ENCODE measurements around the gene ADAMTSL1.

DNA sequence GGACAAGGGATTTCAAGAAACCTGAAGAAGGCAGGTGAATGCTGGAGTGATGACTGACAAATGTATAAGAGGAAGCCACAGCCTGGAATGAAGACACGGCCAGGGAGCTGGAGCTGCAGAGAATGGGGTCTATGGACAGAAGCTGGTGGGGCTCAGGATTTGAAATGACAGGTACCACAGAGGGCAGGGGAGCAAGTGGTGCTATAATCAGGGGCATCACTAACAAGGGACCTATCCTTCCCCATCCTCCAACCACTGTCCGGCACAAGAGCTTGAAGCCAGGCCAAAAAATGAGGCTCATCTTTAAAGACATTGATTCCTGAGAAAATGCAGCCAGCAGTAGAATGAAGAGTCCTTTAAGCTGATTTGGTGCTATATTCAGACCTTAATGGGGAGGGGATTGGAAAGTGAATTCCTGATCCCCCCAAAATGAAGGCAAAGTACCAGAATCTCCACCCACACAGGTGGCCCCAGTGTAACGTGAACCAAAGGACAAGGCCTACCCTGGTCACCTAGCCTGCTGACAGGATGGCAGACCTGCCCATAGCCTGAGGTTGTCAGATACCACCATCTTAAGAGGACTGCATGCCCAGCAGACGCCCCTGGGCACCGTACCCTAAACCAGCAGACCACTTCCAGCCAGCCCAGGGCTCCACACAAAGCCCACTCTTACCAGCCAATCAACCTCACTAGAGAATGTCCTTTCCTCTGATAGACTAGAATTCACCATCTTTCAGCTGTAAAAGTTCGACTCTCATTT, 449.9 kb downstream of the ADAMTSL1 start:
- TF ChIP-seq CTCF (IDR thresholded peaks at IDR 0.05) (no peak), POLR2AphosphoS5 (IDR thresholded peaks at IDR 0.05) (no peak), POLR2A (IDR thresholded peaks at IDR 0.05) (no peak), EP300 (IDR thresholded peaks at IDR 0.05) (no peak)
